ENCODE data around the gene PIGS.
A peak's percentile ranks its signal among the peaks of the same experiment; 100 is the strongest.
"Not testable (repeated sequence)": the region's sequence is repeated elsewhere in the genome, so short reads cannot be mapped to it uniquely, and the experiment has no call there.

Gene PIGS

DNA sequence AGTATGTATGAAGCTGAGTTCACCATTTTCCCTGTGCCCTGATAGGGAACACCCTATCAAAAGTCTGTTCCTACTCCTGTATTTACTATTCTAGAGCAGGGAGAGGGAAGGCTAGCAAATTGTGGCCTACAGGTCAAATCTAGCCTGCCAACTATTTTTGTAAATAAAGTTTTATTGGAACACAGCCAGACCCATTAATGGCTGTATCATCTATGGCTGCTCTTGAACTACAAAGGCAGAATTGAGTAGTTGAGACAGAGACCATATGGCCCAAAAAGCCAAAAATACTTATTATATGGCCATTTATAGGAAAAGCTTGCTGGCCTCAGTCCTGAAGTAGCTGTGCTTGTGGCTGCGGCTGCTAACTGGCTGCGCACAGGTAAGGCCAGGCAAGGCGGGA, 9.6 kb upstream of the PIGS start:
- TF ChIP-seq, protein P1, sequence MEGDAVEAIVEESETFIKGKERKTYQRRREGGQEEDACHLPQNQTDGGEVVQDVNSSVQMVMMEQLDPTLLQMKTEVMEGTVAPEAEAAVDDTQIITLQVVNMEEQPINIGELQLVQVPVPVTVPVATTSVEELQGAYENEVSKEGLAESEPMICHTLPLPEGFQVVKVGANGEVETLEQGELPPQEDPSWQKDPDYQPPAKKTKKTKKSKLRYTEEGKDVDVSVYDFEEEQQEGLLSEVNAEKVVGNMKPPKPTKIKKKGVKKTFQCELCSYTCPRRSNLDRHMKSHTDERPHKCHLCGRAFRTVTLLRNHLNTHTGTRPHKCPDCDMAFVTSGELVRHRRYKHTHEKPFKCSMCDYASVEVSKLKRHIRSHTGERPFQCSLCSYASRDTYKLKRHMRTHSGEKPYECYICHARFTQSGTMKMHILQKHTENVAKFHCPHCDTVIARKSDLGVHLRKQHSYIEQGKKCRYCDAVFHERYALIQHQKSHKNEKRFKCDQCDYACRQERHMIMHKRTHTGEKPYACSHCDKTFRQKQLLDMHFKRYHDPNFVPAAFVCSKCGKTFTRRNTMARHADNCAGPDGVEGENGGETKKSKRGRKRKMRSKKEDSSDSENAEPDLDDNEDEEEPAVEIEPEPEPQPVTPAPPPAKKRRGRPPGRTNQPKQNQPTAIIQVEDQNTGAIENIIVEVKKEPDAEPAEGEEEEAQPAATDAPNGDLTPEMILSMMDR (conservative IDR thresholded peaks at IDR 0.05; ENCODE audit: control insufficient read depth, insufficient read depth, low read depth, low read length), result no peak
- no peak overlapping the region for H3K4me3 ChIP-seq (ENCODE audit: control insufficient read depth, low read depth, low read length)
- DNase-seq (ENCODE audit: low read depth), result no peak

GRCh38 chr17:28579526-28579925, 8.2 kb upstream of the PIGS start:
- DNase-seq (ENCODE audit: low read depth), result no peak
- H3K4me3 ChIP-seq (ENCODE audit: control insufficient read depth, low read depth, low read length), result no peak overlapping the region
- TF ChIP-seq, protein P1 (conservative IDR thresholded peaks at IDR 0.05; ENCODE audit: control insufficient read depth, insufficient read depth, low read depth, low read length), result no peak

GRCh38 chr17:28578246-28579195, 7.2 kb upstream of the PIGS start:
- TF ChIP-seq, protein P1 (conservative IDR thresholded peaks at IDR 0.05; ENCODE audit: control insufficient read depth, insufficient read depth, low read depth, low read length), result no peak
- H3K4me3 ChIP-seq (ENCODE audit: control insufficient read depth, low read depth, low read length), result no peak overlapping the region
- DNase-seq (ENCODE audit: low read depth), result no peak

GRCh38 chr17:28577466-28577824, 6.1 kb upstream of the PIGS start:
- TF ChIP-seq, protein P1 (conservative IDR thresholded peaks at IDR 0.05; ENCODE audit: control insufficient read depth, insufficient read depth, low read depth, low read length), result no peak
- H3K4me3 ChIP-seq (ENCODE audit: control insufficient read depth, low read depth, low read length), result no peak overlapping the region
- no peak for DNase-seq (ENCODE audit: low read depth)

DNA sequence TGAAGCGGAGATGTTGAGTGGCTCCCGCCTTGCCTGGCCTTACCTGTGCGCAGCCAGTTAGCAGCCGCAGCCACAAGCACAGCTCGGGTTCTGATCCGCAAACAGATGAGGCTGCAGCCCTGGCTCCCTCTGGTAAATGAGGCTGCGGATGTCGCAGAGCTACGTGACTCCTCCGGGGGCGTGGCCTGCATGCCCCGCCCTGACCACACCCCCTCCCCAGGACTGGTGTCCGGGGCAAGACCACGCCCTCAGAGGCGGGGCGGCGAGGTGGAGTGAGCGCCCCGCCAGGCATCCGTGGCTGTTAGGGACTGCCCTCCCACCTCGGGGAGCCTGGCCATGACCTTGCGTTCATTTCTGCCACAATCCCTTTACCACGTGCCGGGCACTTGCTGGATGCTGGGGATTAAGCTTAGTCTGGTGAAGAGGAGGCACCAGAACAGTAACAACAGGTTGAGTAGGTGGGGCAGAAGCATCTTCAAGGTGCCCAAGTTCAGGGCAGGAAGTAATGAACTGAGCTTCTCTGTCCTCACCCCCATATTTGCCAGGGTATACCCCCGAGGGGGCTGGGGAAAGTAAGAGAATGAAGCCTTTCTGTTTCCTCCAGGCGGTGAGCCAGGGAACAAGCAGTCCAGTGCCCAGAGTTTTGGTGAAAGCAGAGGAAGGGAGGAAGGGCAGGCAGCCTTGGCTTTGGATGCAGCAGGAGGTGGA, 5.6 kb upstream of the PIGS start, which contains the start of gene ALDOC:
Gene ALDOC, minus strand, starts transcription at position 138 of the 708 bp plus-strand sequence. CDS start 1,363 bp downstream, outside the sequence.
- peak within 1 kb of the TSS; percentile 7 for H3K4me3 ChIP-seq (ENCODE audit: control insufficient read depth, low read depth, low read length)
- peak; percentile 90 for DNase-seq (ENCODE audit: low read depth)
- TF ChIP-seq, protein P1 (conservative IDR thresholded peaks at IDR 0.05; ENCODE audit: control insufficient read depth, insufficient read depth, low read depth, low read length), result no peak

DNA sequence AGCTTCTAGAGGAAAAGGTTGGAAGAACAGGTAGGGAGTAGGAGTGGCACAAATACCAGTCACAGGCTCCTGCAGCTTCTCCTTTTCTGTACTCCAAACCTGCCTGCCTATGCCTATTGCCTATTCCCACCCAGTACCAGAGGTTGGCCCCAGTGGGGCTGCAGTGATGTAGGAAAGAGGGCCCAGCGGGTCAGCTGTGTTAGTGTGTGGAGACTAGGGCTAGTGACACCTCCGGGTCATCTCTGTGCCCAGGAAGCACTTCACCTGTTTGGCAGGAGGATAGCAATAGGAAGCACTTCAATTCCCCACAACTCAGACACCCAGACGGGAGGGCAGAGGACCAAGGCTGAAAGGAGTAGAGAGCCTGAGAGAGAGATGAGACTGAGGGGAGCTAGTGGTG, 4.7 kb upstream of the PIGS start:
- not testable (repeated sequence) for DNase-seq (ENCODE audit: low read depth); H3K4me3 ChIP-seq (ENCODE audit: control insufficient read depth, low read depth, low read length)

Measured in fibroblast of mammary gland (primary cell).